GM23338 (cell line): ENCODE results near the gene RICTOR. TPM values are rescaled to one million over a fixed set of nuclear protein-coding genes. Genes with fewer than 3 reads are reported as not detected.

Experiments
- ATAC-seq: fragments of 200-7000 bp; cut with Tn5 transposase; 3 replicates; pipeline ENCODE4 v1.9.1; 2020
- DNase-seq: peaks from one replicate; pipeline ENCODE4 v3.0.0-alpha.2; 2015; ENCODE audit warnings: low spot score
- H2AFZ ChIP-seq: fragments of 200-600 bp; sonication (generic); 2 replicates; pipeline ENCODE4 v1.8.0; 2016; ENCODE audit warnings: antibody characterized with exemption, mild to moderate bottlenecking, moderate library complexity
- H3F3A ChIP-seq: fragments of 200-600 bp; sonication (generic); replicated peaks from 2 replicates; pipeline ENCODE4 v1.8.0; 2017; ENCODE audit warnings: antibody characterized with exemption, mixed run types, low read depth
- H3K27ac ChIP-seq: fragments of 200-600 bp; sonication (generic); 2 replicates; pipeline ENCODE4 v1.6.1; 2016; ENCODE audit warnings: low read depth
- H3K27me3 ChIP-seq: fragments of 200-600 bp; sonication (generic); 2 replicates; pipeline ENCODE4 v1.8.0; 2016; ENCODE audit warnings: mild to moderate bottlenecking, mixed run types, moderate library complexity; ENCODE audit not compliant: insufficient read depth
- H3K36me3 ChIP-seq: fragments of 200-600 bp; sonication (generic); 2 replicates; pipeline ENCODE4 v1.8.0; 2016; ENCODE audit warnings: mild to moderate bottlenecking; ENCODE audit not compliant: insufficient read depth
- H3K4me1 ChIP-seq: fragments of 200-600 bp; sonication (generic); 2 replicates; pipeline ENCODE4 v1.8.0; 2016; ENCODE audit warnings: mild to moderate bottlenecking, moderate library complexity; ENCODE audit not compliant: insufficient read depth
- H3K4me2 ChIP-seq: fragments of 200-600 bp; sonication (generic); 2 replicates; pipeline ENCODE4 v1.7.1; 2017; ENCODE audit warnings: mixed run types
- H3K4me3 ChIP-seq: fragments of 200-600 bp; sonication (generic); 2 replicates; pipeline ENCODE4 v1.6.1; 2016; ENCODE audit warnings: mixed run types
- H3K79me2 ChIP-seq: fragments of 200-600 bp; sonication (generic); replicated peaks from 2 replicates; pipeline ENCODE4 v1.8.0; 2017; ENCODE audit warnings: mild to moderate bottlenecking; ENCODE audit not compliant: insufficient read depth
- H3K9me2 ChIP-seq: fragments of 200-600 bp; sonication (generic); 2 replicates; pipeline ENCODE4 v1.8.0; 2017; ENCODE audit not compliant: insufficient read depth
- H4K20me1 ChIP-seq: fragments of 200-600 bp; sonication (generic); replicated peaks from 2 replicates; pipeline ENCODE4 v1.8.0; 2017; ENCODE audit warnings: mild to moderate bottlenecking; ENCODE audit not compliant: insufficient read depth
- H3K27ac Mint-ChIP-seq: 2 replicates; pipeline ENCODE4 v1.8.0; 2020; ENCODE audit warnings: inconsistent platforms, mild to moderate bottlenecking, moderate library complexity, mixed read lengths
- H3K27me3 Mint-ChIP-seq: 3 replicates; pipeline ENCODE4 v1.8.0; 2022; ENCODE audit warnings: low read depth, mild to moderate bottlenecking, moderate library complexity, mixed read lengths, inconsistent platforms; ENCODE audit not compliant: insufficient read depth, poor library complexity
- H3K36me3 Mint-ChIP-seq: 3 replicates; pipeline ENCODE4 v1.8.0; 2021; ENCODE audit warnings: low read depth, mild to moderate bottlenecking, inconsistent platforms, moderate library complexity, mixed read lengths
- H3K4me1 Mint-ChIP-seq: 3 replicates; pipeline ENCODE4 v1.8.0; 2020; ENCODE audit warnings: mild to moderate bottlenecking, inconsistent platforms, mixed read lengths
- H3K4me3 Mint-ChIP-seq: 3 replicates; pipeline ENCODE4 v1.8.0; 2021; ENCODE audit warnings: moderate library complexity, mild to moderate bottlenecking, inconsistent platforms, mixed read lengths
- H3K9me3 Mint-ChIP-seq: 3 replicates; pipeline ENCODE4 v1.8.0; 2020; ENCODE audit warnings: moderate library complexity, mild to moderate bottlenecking, inconsistent platforms, mixed read lengths
- CREB1 ChIP-seq: fragments of 250-450 bp; sonication (Bioruptor Pico); IDR thresholded peaks from 2 replicates; pipeline ENCODE4 v1.5.0; 2020; ENCODE audit warnings: low read depth, mild to moderate bottlenecking, moderate library complexity
- CTCF ChIP-seq, 2 experiments: fragments of 200-600 bp in 1 of 2; sonication (generic) in 1 of 2; conservative IDR thresholded peaks; 2 replicates each; pipeline versions ENCODE4 v1.5.1 to v1.6.1; 2016 to 2017; ENCODE audit warnings: antibody characterized with exemption in 2 of 2, low read depth in 2 of 2, mild to moderate bottlenecking in 2 of 2, moderate library complexity in 1 of 2
- EZH2 ChIP-seq: fragments of 200-600 bp; sonication (generic); IDR thresholded peaks from one replicate; pipeline ENCODE4 v1.8.0; 2017; ENCODE audit warnings: antibody characterized with exemption, mild to moderate bottlenecking, low read depth; ENCODE audit not compliant: unreplicated experiment
- EZH2phosphoT487 ChIP-seq: fragments of 200-600 bp; sonication (generic); IDR thresholded peaks from one replicate; pipeline ENCODE4 v1.8.1; 2018; ENCODE audit warnings: antibody characterized with exemption; ENCODE audit not compliant: unreplicated experiment
- JUNB ChIP-seq: IDR thresholded peaks from one replicate; pipeline ENCODE4 v1.6.1; 2016; ENCODE audit warnings: antibody characterized with exemption; ENCODE audit not compliant: unreplicated experiment
- NANOG ChIP-seq: IDR thresholded peaks from 2 replicates; pipeline ENCODE4 v1.6.1; 2016; ENCODE audit warnings: antibody characterized with exemption, borderline replicate concordance
- POLR2AphosphoS5 ChIP-seq: IDR thresholded peaks from 2 replicates; pipeline ENCODE4 v1.6.1; 2016; ENCODE audit warnings: antibody characterized with exemption, low read depth
- STAT1 ChIP-seq: IDR thresholded peaks from one replicate; pipeline ENCODE4 v1.6.1; 2016; ENCODE audit warnings: antibody characterized with exemption; ENCODE audit not compliant: unreplicated experiment
- ZNF114 ChIP-seq: fragments of 250-450 bp; sonication (Bioruptor Pico); IDR thresholded peaks from 2 replicates; pipeline ENCODE4 v1.5.0; 2020; ENCODE audit warnings: mild to moderate bottlenecking, moderate library complexity
- ZNF331 ChIP-seq: fragments of 250-450 bp; sonication (Bioruptor Pico); IDR thresholded peaks from 2 replicates; pipeline ENCODE4 v1.5.0; 2020; ENCODE audit warnings: low read depth, mild to moderate bottlenecking, moderate library complexity
- ZNF462 ChIP-seq: fragments of 250-450 bp; sonication (Bioruptor Pico); IDR thresholded peaks from 2 replicates; pipeline ENCODE4 v1.5.0; 2020; ENCODE audit warnings: mild to moderate bottlenecking, moderate library complexity
- polyA plus RNA-seq: library from polyadenylated mRNA; unstranded; fragments of >200 nt; fragmentation: Nextera tagmentation; extraction: Ambion mirVana; gene quantifications from 2 replicates; pipeline ENCODE4 v1.2.1, GENCODE V29; 2016
- total RNA-seq: library from RNA; depleted of rRNA; stranded (reverse); fragments of >200 nt; shearing (Covaris generic); gene quantifications from 2 replicates; pipeline ENCODE4 v1.2.3, GENCODE V29; 2014
- TF ChIP-seq, protein P1 (sequence below): IDR thresholded peaks from one replicate; pipeline ENCODE4 v1.6.1; 2018; ENCODE audit warnings: antibody characterized with exemption; ENCODE audit not compliant: unreplicated experiment
- TF ChIP-seq, protein P2 (sequence below): IDR thresholded peaks from 2 replicates; pipeline ENCODE4 v1.6.1; 2016; ENCODE audit warnings: antibody characterized with exemption

The RICTOR gene
- total and polyA plus RNA-seq, 2 experiments from 2014 or later: 9.9 to 27.4 TPM

DNA sequence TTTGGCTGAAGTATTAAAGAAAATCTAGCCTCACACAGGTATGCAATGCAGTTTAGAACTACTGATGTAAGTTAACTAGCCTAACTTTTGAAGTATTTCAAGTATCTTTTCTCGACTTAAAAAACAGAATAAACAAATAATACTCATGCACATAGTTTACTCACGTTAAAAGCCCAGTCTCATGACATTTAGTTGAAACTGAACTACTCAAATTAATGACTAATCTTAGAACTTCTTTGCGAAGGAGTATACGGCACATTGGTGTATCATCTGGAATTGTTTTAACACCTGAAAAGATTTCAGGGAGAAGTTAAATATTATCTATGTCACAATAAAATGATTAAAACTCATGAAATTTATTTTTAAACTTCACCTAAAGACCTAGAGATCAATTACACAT lies 129.9 kb downstream of the RICTOR start:
- H3K79me2 ChIP-seq: no peaks in the 10 kb centered on the region
- H3K9me2 ChIP-seq: no peaks in the 10 kb centered on the region
- H3K27me3 ChIP-seq: no peaks in the 10 kb centered on the region
- Mint-ChIP-seq H3K27me3 (no peaks in the 10 kb centered on the region), H3K4me3 (no peak overlapping the region), H3K27ac (no peak overlapping the region), H3K9me3 (no peaks in the 10 kb centered on the region), H3K4me1 (no peaks in the 10 kb centered on the region), H3K36me3 (peaks cover 26% of the 10 kb centered on the region)
- no peaks in the 10 kb centered on the region for H3F3A ChIP-seq
- DNase-seq (no peak), ATAC-seq (no peak)
- TF ChIP-seq, protein P1, sequence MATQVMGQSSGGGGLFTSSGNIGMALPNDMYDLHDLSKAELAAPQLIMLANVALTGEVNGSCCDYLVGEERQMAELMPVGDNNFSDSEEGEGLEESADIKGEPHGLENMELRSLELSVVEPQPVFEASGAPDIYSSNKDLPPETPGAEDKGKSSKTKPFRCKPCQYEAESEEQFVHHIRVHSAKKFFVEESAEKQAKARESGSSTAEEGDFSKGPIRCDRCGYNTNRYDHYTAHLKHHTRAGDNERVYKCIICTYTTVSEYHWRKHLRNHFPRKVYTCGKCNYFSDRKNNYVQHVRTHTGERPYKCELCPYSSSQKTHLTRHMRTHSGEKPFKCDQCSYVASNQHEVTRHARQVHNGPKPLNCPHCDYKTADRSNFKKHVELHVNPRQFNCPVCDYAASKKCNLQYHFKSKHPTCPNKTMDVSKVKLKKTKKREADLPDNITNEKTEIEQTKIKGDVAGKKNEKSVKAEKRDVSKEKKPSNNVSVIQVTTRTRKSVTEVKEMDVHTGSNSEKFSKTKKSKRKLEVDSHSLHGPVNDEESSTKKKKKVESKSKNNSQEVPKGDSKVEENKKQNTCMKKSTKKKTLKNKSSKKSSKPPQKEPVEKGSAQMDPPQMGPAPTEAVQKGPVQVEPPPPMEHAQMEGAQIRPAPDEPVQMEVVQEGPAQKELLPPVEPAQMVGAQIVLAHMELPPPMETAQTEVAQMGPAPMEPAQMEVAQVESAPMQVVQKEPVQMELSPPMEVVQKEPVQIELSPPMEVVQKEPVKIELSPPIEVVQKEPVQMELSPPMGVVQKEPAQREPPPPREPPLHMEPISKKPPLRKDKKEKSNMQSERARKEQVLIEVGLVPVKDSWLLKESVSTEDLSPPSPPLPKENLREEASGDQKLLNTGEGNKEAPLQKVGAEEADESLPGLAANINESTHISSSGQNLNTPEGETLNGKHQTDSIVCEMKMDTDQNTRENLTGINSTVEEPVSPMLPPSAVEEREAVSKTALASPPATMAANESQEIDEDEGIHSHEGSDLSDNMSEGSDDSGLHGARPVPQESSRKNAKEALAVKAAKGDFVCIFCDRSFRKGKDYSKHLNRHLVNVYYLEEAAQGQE: no peak
- TF ChIP-seq ZNF331 (CRISPR knock-in tag): no peak
- TF ChIP-seq EZH2phosphoT487: no peak
- TF ChIP-seq ZNF114 (CRISPR knock-in tag): no peak
- TF ChIP-seq CREB1 (CRISPR knock-in tag): no peak
- no peak for TF ChIP-seq POLR2AphosphoS5
- no peak for TF ChIP-seq JUNB
- no peak for TF ChIP-seq CTCF (conservative IDR thresholded peaks at IDR 0.05; ENCODE audit: low read depth in 2 of 2)
- TF ChIP-seq ZNF462 (CRISPR knock-in tag): no peak
- TF ChIP-seq NANOG: no peak
- no peak for TF ChIP-seq STAT1
- TF ChIP-seq, protein P2, sequence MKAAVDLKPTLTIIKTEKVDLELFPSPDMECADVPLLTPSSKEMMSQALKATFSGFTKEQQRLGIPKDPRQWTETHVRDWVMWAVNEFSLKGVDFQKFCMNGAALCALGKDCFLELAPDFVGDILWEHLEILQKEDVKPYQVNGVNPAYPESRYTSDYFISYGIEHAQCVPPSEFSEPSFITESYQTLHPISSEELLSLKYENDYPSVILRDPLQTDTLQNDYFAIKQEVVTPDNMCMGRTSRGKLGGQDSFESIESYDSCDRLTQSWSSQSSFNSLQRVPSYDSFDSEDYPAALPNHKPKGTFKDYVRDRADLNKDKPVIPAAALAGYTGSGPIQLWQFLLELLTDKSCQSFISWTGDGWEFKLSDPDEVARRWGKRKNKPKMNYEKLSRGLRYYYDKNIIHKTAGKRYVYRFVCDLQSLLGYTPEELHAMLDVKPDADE: no peak
- TF ChIP-seq EZH2: no peak
- H3K4me2 ChIP-seq: no peak overlapping the region
- H4K20me1 ChIP-seq: no peaks in the 10 kb centered on the region
- no peak overlapping the region for H2AFZ ChIP-seq
- H3K4me1 ChIP-seq: no peaks in the 10 kb centered on the region
- no peak overlapping the region for H3K4me3 ChIP-seq
- H3K27ac ChIP-seq: no peak overlapping the region
- H3K36me3 ChIP-seq: peaks cover 29% of the 10 kb centered on the region
